CD4-positive, CD25-positive, alpha-beta regulatory T cell (primary cell): ENCODE measurements around the gene RUNX1. TPM values are rescaled to one million over a fixed set of nuclear protein-coding genes. Genes with fewer than 3 reads are reported as not detected.
A peak's percentile ranks its signal among the peaks of the same experiment; 100 is the strongest.

Experiments
- ATAC-seq, 2 donors: fragments of 150-1000 bp; cut with Tn5 transposase; one replicate each; pipeline ENCODE4 v1.10.0; 2021; ENCODE audit warnings: low read depth in 2 of 2, moderate number of reproducible peaks in 2 of 2, moderate library complexity in 1 of 2
- DNase-seq, 3 donors: peaks; one replicate each; pipeline versions ENCODE4 v3.0.0 to v3.0.0-alpha.2; 2012 to 2022; ENCODE audit warnings: mixed read lengths in 1 of 3
- H3K27ac ChIP-seq: one replicate; pipeline ENCODE4 v1.7.0; 2013; ENCODE audit warnings: mild to moderate bottlenecking, low read length; ENCODE audit not compliant: insufficient read depth, poor library complexity, severe bottlenecking
- H3K27me3 ChIP-seq: one replicate; pipeline ENCODE4 v1.7.0; 2013; ENCODE audit warnings: low read length; ENCODE audit not compliant: control insufficient read depth, insufficient read depth
- H3K36me3 ChIP-seq: one replicate; pipeline ENCODE4 v1.7.0; 2013; ENCODE audit warnings: mild to moderate bottlenecking, low read length, moderate library complexity; ENCODE audit not compliant: control insufficient read depth, insufficient read depth
- H3K4me1 ChIP-seq: 2 replicates; pipeline ENCODE4 v1.7.0; 2013; ENCODE audit warnings: mild to moderate bottlenecking, low read length; ENCODE audit not compliant: insufficient read depth, control insufficient read depth, poor library complexity, severe bottlenecking
- H3K4me3 ChIP-seq: one replicate; pipeline ENCODE4 v1.7.0; 2013; ENCODE audit warnings: low read depth, mild to moderate bottlenecking, low read length, moderate library complexity
- H3K9me3 ChIP-seq, 2 experiments: 1 replicate in 1 of 2; 2 replicates in 1 of 2; pipeline ENCODE4 v1.7.0; 2013; ENCODE audit warnings: low read length in 2 of 2, mild to moderate bottlenecking in 1 of 2, moderate library complexity in 1 of 2; ENCODE audit not compliant: control insufficient read depth in 2 of 2
- H3K27ac Mint-ChIP-seq, 3 donors: one replicate each; pipeline ENCODE4 v1.8.0; 2020 to 2022; ENCODE audit warnings: mild to moderate bottlenecking in 3 of 3, mixed read lengths in 3 of 3, moderate library complexity in 2 of 3
- H3K27me3 Mint-ChIP-seq: one replicate; pipeline ENCODE4 v1.8.0; 2022; ENCODE audit warnings: mild to moderate bottlenecking, mixed read lengths
- H3K36me3 Mint-ChIP-seq: one replicate; pipeline ENCODE4 v1.8.0; 2020; ENCODE audit warnings: mixed read lengths
- H3K4me1 Mint-ChIP-seq, 4 donors: one replicate each; pipeline ENCODE4 v1.8.0; 2020 to 2022; ENCODE audit warnings: mixed read lengths in 4 of 4, mild to moderate bottlenecking in 1 of 4
- H3K4me3 Mint-ChIP-seq, 4 donors: one replicate each; pipeline ENCODE4 v1.8.0; 2020 to 2022; ENCODE audit warnings: mild to moderate bottlenecking in 4 of 4, mixed read lengths in 4 of 4, moderate library complexity in 3 of 4
- H3K9me3 Mint-ChIP-seq, 7 donors: one replicate each; pipeline ENCODE4 v1.8.0; 2020 to 2022; ENCODE audit warnings: mixed read lengths in 7 of 7, mild to moderate bottlenecking in 3 of 7, moderate library complexity in 2 of 7
- polyA plus RNA-seq, 4 donors: library from polyadenylated mRNA; unstranded; fragments of 300-500 nt; fragmentation: Illumina TruSeq; gene quantifications; one replicate each; pipeline ENCODE4 v1.2.3, GENCODE V29; 2021
- total RNA-seq: library from RNA; stranded (reverse); gene quantifications from one replicate; pipeline ENCODE4 v1.2.3, GENCODE V29; 2022

The RUNX1 gene
- total and polyA plus RNA-seq, 5 donors from 2014 or later, result 14.2 to 133 (median 21.4) TPM

DNA sequence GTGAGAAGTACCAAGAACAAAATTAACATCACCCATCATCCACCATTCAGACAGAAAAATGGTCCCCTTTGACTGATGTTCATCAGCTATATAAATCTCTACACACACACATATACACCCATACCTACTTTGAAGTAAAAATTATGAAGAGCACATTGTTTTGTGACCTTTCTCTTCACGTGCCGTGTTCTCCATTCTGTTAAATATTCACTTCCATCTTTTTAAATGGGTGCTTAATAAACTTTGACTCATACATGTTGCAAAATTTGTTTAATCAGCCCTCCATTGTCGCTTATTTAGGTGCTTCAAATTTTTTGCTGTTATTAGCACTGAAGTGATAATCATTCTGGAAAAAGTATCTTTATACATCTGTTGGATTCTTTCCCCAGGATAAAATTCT is 300.2 kb downstream of the RUNX1 start:
- Histone ChIP-seq H3K27me3 (peaks cover 13% of the 10 kb centered on the region), H3K4me3 (no peak overlapping the region), H3K27ac (no peak overlapping the region), H3K9me3 (no peaks in the 10 kb centered on the region), H3K36me3 (no peaks in the 10 kb centered on the region), H3K4me1 (peaks cover 4% of the 10 kb centered on the region)
- Mint-ChIP-seq H3K36me3 (no peaks in the 10 kb centered on the region), H3K4me1 (peaks cover 0 to 6% (median 3%) of the 10 kb centered on the region in 4 donors), H3K27me3 (peaks cover 17% of the 10 kb centered on the region), H3K27ac (no peak overlapping the region), H3K9me3 (peaks cover 0 to 1% (median 0%) of the 10 kb centered on the region in 7 donors), H3K4me3 (no peak overlapping the region)
- ATAC-seq, result no peak
- DNase-seq, result no peak

DNA sequence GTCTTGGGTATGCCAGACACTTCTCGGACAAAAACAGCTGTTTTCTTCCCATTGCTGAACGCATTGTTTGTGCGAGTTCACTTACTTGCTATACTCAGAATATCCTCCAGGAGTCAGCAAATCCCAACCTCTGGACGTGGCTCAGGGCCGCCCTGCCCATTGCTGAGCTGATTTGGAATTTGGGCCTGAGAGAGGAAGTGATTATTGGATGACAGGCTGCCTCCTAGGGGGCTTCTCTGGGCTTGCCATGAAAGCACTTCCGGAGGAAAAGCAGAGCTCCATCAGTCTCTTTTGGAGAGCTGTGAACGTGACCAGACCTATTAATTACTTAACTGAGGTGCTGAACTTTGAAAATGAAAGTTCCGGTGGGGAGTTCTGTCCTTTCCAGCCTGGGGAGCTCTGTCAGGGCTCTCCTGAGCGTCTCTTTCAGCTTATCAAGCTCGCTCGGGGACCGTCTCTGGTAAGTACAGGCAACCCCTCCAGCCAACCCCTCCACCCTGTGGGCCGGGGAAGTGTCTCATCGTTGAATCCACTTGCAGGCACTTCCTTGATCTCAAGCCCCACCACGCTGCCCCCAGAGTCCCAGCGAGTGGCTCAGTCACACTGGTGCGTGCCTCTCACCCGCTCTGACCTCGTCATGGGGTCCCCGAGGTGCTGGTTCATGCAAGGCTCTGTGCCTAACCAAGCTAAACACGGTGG is 303.4 kb downstream of the RUNX1 start:
- DNase-seq (peak; percentile 18 to 62 (median 51)), ATAC-seq (peak; percentile 71)
- H3K36me3 ChIP-seq, result no peaks in the 10 kb centered on the region
- Mint-ChIP-seq H3K27ac (no peak overlapping the region), H3K36me3 (no peaks in the 10 kb centered on the region), H3K4me1 (peaks cover 0 to 6% (median 3%) of the 10 kb centered on the region in 4 donors), H3K9me3 (no peaks in the 10 kb centered on the region), H3K27me3 (peaks cover 5% of the 10 kb centered on the region), H3K4me3 (peak overlapping the region in 2 of 4 donors; percentile 26 to 57)
- peaks cover 4% of the 10 kb centered on the region for H3K4me1 ChIP-seq
- H3K9me3 ChIP-seq, result no peaks in the 10 kb centered on the region
- H3K4me3 ChIP-seq, result peak overlapping the region; percentile 37
- peaks cover 7% of the 10 kb centered on the region for H3K27me3 ChIP-seq
- no peak overlapping the region for H3K27ac ChIP-seq

DNA sequence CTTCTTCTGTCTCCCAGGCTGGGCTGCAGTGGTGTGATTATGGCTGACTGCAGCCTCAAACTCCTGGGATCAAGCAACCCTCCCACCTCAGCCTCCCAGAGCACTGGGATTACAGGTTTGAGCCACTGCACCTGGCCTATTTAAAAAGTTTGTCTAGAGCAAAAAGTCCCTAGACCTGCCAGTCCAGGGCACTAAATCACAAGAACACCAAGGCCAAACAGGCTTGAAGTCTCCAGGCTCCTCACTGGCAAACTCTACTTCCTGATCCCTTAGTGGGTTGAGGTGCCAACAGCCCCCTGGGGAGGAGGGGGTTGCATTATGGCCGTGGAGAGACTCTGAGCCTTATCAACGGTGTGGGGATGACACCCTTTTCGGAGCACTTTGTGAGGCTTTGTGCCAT is 304.3 kb downstream of the RUNX1 start:
- no peak for ATAC-seq
- Mint-ChIP-seq H3K4me3 (no peak overlapping the region), H3K9me3 (no peaks in the 10 kb centered on the region), H3K36me3 (no peaks in the 10 kb centered on the region), H3K27me3 (peaks cover 11% of the 10 kb centered on the region), H3K4me1 (peaks cover 0 to 6% (median 3%) of the 10 kb centered on the region in 4 donors), H3K27ac (no peak overlapping the region)
- Histone ChIP-seq H3K4me3 (no peak overlapping the region), H3K9me3 (no peaks in the 10 kb centered on the region), H3K27ac (no peak overlapping the region), H3K27me3 (peaks cover 4% of the 10 kb centered on the region), H3K4me1 (peaks cover 4% of the 10 kb centered on the region), H3K36me3 (no peaks in the 10 kb centered on the region)
- no peak for DNase-seq

DNA sequence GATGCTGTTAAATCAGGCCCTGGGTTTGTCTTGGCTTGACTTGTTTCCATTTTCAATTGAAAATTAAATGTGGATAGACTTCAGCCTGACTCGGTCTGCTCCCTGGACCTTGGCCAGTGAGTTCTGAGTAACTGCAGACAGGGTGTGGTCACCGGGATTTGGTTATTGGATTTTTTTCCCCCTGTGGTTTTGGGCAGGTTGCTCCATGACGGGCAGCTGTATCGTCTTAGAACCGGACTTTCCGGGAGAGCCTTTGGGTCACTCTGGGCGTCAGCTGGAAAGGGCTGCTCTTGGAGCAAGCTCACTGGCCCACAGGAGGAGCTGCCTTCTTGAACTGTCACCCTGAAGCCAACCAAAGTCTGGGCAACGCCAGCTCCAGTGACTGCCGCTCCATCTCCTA is 305.3 kb downstream of the RUNX1 start:
- no peaks in the 10 kb centered on the region for H3K9me3 Mint-ChIP-seq
- no peaks in the 10 kb centered on the region for H3K36me3 Mint-ChIP-seq
- H3K4me1 Mint-ChIP-seq, result peaks cover 0 to 6% (median 3%) of the 10 kb centered on the region in 4 donors
- H3K4me3 ChIP-seq, result no peak overlapping the region
- peaks cover 4% of the 10 kb centered on the region for H3K4me1 ChIP-seq
- no peak overlapping the region for H3K27ac ChIP-seq
- DNase-seq (no peak), ATAC-seq (no peak)
- H3K27me3 Mint-ChIP-seq, result peaks cover 11% of the 10 kb centered on the region
- no peaks in the 10 kb centered on the region for H3K36me3 ChIP-seq
- peaks cover 4% of the 10 kb centered on the region for H3K27me3 ChIP-seq
- no peaks in the 10 kb centered on the region for H3K9me3 ChIP-seq
- H3K4me3 Mint-ChIP-seq, result no peak overlapping the region
- H3K27ac Mint-ChIP-seq, result no peak overlapping the region

- DNase-seq, result no peak
- no peaks in the 10 kb centered on the region for H3K36me3 Mint-ChIP-seq
- H3K4me3 Mint-ChIP-seq, result no peak overlapping the region
- Histone ChIP-seq H3K27me3 (peaks cover 4% of the 10 kb centered on the region), H3K4me1 (peaks cover 4% of the 10 kb centered on the region), H3K36me3 (no peaks in the 10 kb centered on the region), H3K4me3 (no peak overlapping the region), H3K9me3 (no peaks in the 10 kb centered on the region), H3K27ac (no peak overlapping the region)
- peaks cover 12% of the 10 kb centered on the region for H3K27me3 Mint-ChIP-seq
- no peaks in the 10 kb centered on the region for H3K9me3 Mint-ChIP-seq
- no peak for ATAC-seq
- H3K27ac Mint-ChIP-seq, result no peak overlapping the region
- H3K4me1 Mint-ChIP-seq, result peaks cover 0 to 6% (median 3%) of the 10 kb centered on the region in 4 donors
Observed at GRCh38 chr21:34743285-34743684, 305.8 kb downstream of the RUNX1 start.

DNA sequence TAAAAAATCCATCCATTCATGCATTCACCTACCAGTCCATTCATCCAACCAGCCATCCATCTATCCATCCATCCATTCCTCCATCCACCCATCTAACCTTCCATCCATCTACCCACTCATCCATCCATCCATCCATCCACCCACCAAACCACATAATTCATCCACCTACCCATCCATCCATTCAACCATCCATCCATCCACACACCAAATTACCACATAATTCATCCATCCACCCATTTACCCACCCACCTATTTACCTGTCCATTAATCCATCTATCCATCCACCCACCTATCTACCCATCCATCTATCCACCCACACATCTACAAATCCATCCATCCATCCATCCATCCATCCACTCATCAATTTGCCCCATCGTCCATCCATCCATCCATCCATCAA is 308.9 kb downstream of the RUNX1 start:
- H3K27ac ChIP-seq, result no peak overlapping the region
- ATAC-seq, result no peak
- H3K4me3 ChIP-seq, result no peak overlapping the region
- no peaks in the 10 kb centered on the region for H3K36me3 ChIP-seq
- no peaks in the 10 kb centered on the region for H3K9me3 ChIP-seq
- Mint-ChIP-seq H3K4me3 (no peak overlapping the region), H3K27ac (no peak overlapping the region), H3K36me3 (no peaks in the 10 kb centered on the region), H3K4me1 (peaks cover 0 to under 1% (median 0%) of the 10 kb centered on the region in 4 donors), H3K9me3 (no peaks in the 10 kb centered on the region), H3K27me3 (peaks cover 18% of the 10 kb centered on the region)
- no peaks in the 10 kb centered on the region for H3K4me1 ChIP-seq
- DNase-seq, result no peak
- peaks cover 9% of the 10 kb centered on the region for H3K27me3 ChIP-seq
